GM19240 (cell line): ENCODE results near the gene NOP53.
"Not testable (repeated sequence)": the region's sequence is repeated elsewhere in the genome, so short reads cannot be mapped to it uniquely, and the experiment has no call there.

Experiments used
- DNase-seq: peaks from one replicate; pipeline ENCODE4 v3.0.0; 2011; ENCODE audit warnings: low spot score; ENCODE audit not compliant: insufficient read length

Gene NOP53

GRCh38 chr19:47776568-47776967 lies 31.2 kb downstream of the NOP53 start:
- no peak for DNase-seq

- not testable (repeated sequence) for DNase-seq
Observed at GRCh38 chr19:47777245-47778048, 32.1 kb downstream of the NOP53 start.

DNA sequence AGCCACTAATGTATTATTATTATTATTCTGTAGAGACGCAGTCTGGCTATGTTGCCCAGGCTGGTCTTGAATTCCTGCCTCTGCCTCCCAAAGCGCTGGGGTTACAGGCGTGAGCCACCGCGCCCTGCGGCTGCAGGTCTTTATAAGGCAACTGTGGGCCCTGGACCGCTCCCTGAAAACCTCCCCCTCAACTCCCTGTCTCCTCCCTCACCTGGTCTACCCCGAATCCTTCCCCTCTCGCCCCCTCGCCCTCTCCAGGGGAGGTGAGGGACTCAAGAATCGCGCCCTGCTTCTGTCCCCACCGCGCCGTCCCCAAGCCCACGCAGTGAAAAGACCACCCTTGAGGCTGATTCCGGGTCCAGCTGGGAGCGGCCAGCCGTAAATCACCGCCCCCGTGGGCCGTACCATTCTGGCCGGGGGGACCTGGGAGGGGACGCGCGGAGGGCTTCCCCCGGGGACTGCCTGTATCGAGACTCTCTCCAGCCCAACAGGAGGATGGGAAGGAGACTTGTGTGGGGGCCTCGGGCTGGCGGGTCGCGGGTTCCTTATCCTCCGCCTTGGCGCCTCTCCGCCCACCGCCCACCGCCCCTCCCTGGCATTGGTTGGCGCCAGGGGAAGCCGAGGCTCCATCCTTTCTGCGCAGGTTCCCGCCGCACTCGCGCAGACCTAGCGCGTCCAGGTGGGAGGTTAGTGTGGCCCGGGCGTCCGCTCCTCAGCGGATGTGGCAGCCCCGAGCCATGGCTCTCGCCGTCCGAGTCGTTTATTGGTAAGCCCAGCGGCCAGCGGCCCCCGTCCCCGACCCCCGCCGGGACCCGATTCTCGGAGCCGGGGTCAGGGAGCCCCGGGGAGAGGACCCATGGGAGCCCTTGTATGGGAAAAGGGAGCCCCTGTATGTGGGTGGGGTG lies 33.0 kb downstream of the NOP53 start, which contains the start of gene SELENOW:
Gene SELENOW (plus strand): TSS at position 655 of the 905 bp plus-strand sequence. CDS start 83 bp downstream, at position 738.
- DNase-seq: peak; percentile 89

GRCh38 chr19:47778954-47779351 lies 33.6 kb downstream of the NOP53 start:
- no peak for DNase-seq

DNA sequence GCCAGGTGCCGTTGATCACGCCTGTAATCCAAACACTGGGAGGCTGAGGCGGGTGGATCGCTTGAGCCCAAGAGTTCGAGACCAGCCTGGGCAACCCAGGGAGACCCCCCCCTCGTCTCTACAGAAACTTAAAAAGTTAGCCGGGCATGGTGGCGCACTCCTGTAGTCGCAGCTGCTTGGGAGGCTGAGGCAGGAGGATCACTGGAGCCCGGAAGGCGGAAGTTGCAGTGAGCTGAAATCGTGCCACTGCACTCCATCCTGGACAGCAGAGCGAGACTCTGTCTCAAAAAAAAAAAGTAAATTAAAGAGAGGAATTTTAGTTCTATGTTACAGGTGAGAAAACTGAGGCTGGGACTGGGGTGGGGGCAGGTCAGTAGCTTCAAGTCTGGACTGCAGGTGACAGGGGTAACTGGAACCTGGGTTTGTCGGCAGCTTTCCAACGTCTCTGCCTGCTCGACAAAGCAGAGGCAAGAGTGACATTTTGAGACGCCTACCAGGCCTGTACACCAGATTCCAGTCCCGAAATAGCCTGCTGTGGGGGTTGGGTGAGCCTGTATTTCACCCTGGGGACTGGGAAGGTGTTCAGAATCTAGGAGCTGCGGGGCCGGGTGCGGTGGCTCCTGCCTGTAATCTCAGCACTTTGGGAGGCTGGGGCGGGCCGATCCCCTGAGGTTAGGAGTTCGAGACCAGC lies 34.3 kb downstream of the NOP53 start:
- no peak for DNase-seq

DNA sequence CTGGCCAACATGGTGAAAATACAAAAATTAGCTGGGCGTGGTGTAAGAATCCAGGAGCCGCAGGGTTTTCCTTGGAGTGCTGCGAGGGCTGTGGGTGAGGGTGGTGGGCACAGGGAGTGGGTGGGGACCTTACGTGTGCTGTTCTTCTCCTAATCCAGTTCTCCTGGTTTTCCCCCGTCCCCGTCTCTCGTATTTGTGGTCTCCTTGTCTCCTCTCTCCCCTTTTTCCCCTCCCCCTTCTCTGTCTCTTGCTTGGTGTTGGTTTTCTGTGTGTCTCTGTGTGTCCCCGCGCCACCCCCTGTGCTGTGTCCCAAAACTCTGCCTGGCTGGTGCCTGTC lies 34.8 kb downstream of the NOP53 start:
- DNase-seq: no peak

DNA sequence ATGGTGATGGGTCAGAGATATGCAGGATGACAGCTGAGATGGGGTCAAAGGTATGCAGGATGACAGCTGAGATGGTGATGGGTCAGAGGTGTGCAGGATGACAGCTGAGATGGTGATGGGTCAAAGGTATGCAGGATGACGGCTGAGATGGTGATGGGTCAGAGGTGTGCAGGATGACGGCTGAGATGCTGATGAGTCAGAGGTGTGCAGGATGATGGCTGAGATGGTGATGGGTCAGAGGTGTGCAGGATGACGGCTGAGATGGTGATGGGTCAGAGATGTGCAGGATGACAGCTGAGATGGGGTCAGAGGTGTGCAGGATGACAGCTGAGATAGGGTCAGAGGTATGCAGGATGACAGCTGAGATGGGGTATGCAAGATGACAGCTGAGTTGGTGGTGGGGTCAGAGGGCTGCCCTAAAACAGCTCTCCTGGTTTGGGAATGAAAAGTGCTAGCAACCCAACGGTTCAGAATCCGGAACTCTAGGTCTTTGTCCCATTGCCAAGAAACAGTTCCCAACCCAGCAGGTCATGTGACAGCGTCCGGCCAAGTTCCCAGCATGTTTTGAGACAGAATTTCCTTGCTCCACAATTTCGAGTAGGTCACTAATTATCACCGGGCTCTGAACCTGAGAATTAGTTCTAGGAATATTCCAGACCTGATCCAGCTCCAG lies 36.4 kb downstream of the NOP53 start:
- no peak for DNase-seq

DNA sequence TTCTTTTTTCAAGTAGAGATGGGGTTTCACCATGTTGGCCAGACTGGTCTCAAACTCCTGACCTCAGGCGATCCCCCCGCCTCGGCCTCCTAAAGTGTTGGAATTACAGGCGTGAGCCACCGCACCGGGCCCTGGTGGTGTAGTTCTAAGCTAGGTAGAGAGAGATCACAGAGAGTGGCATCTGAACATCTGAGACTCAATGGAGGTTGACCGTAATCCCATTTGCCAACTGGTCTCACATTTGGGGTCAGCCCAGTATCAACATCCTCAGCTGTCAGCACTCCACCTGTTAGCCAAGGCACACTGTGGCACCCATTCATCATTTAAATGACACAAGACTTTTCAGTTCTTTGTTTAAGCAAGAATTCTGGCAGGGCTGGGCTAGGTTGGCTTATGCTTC lies 41.2 kb downstream of the NOP53 start:
- DNase-seq: no peak

DNA sequence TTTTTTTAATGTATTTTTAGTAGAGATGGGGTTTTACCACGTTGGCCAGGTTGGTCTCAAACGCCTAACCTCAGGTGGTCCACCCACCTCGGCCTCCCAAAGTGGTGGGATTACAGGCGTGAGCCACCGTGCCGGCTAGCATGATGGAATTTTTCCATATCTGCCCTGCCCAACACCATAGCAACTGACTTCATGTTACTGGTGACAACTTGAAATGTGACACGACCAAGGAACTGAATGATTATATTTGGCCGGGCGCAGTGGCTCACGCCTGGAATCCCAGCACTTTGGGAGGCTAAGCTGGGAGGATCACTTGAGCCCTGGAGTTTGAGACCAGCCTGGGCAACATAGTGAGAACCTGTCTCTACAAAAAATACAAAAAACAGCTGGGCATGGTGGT lies 42.0 kb downstream of the NOP53 start:
- not testable (repeated sequence) for DNase-seq

GRCh38 chr19:47789811-47790210 lies 44.5 kb downstream of the NOP53 start:
- not testable (repeated sequence) for DNase-seq

GRCh38 chr19:47790398-47790814 lies 45.1 kb downstream of the NOP53 start:
- peak; percentile 63 for DNase-seq

- no peak for DNase-seq
Observed at GRCh38 chr19:47792616-47793015, 47.3 kb downstream of the NOP53 start.

GRCh38 chr19:47794526-47794925 lies 49.2 kb downstream of the NOP53 start:
- DNase-seq: no peak

DNA sequence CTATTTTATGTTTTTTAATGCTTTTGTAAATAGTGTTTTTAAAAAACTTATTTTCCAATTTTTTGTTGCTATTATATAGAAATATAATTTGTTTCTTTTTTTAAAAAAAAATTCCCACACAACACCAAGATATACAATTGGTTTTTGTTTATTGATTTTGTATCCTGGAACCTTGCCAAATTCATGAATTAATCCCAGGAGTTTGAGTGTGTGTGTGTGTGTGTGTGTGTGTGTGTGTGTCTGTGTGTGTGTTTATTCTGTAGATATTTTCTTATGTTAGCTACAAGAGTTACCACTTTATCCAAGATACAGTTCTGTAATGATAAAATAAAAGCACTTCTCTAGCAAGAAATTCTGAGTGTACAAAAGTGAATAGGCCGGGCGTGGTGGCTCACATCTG lies 51.4 kb downstream of the NOP53 start:
- DNase-seq: no peak

GRCh38 chr19:47797996-47798903 lies 52.9 kb downstream of the NOP53 start:
- no peak for DNase-seq

DNA sequence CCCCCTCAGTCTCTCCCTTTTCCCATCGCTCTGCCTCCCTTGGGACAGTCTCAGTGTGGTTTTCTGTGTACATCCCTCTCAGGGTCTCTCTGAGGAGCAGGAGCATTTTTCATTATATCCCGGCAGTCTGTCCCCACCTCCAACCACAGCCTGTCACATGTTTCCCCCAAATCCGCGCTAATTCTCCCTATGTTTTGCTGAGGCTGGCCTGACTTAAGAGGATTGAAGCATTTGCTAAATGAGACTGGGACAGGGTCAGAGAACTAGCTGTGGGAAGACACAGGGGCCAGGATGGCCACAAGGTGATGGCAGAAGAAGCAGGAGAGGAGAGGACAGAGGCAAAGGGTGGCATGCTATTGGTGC lies 53.5 kb downstream of the NOP53 start:
- DNase-seq: no peak

GRCh38 chr19:47801270-47801669 lies 55.9 kb downstream of the NOP53 start:
- DNase-seq: no peak

DNA sequence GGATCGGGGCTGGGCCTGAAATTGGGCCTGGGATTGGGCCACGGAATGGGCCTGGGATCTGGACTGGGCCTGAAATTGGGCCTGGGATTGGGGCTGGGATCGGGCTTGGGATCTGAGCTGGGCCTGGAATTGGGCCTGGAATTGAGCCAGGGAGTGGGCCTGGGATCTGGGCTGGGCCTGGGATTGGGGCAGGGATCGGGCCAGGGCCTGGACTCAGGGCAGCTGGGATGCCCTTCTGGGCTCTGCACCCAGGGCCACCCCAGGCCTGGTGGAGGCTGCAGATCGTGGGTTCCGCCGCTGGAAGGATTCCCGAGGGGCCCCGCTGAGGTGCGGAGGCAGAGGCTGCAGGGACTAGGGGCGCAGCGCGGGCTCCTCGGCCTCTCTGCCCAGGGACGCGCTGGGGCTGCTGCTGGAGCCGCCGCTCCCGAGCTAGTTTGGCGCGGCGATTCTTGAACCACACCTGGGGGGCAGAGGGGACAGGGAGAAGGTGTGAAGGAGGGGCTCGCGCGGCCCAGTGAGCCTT lies 57.2 kb downstream of the NOP53 start:
- no peak for DNase-seq

DNA sequence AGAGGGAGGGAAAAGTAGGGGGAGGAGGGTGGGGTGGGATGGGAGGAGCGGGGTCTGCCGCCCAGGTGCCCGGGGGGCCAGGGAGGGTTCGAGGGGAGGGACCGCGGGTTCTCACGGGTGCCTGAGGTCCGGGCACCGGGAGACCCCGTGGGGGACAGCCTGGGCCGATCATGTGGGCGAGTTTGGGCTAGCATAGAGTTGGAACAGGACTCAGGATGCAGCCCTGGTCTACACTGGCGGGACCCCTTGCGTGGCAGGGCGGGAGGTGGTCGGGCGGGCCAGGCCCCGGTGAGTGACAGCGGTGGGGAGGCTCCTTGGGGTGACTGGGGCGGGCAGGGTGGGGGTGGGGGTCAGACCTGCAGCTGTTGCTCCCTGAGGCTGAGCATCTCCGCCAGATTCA lies 57.8 kb downstream of the NOP53 start:
- not testable (repeated sequence) for DNase-seq

DNA sequence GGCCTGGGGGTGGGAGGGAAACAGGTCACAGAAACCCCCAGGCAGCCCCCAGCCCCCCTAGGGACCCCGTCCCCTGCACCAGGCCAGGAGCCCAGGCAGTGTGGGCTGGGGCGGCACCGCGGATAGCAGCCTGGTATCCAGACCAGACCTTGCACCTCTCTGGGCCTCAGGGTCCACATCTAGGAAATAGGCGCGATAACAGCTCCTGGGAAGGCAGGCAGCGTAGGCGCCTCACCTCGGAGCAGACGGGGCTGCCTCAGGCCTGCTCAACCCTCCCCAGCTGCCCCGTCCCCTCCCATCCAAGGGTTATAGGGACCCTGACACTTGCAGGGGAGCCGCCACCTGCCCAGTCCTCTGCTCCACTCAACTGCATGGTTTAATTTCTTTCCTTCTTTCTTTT lies 58.3 kb downstream of the NOP53 start:
- DNase-seq: not testable (repeated sequence)
